GM12875 (cell line): ENCODE data around the gene PGM1.

Experiments
- H3K4me3 ChIP-seq: one replicate; pipeline ENCODE4 v1.5.1; 2011; ENCODE audit warnings: low read depth, low read length, control low read depth
- TF ChIP-seq, protein P1 (sequence below): IDR thresholded peaks from 2 replicates; pipeline ENCODE4 v1.5.1; 2011; ENCODE audit warnings: low read depth, mild to moderate bottlenecking, control low read depth, inconsistent platforms, low read length, moderate library complexity, borderline replicate concordance; ENCODE audit not compliant: insufficient read depth

The PGM1 gene

DNA sequence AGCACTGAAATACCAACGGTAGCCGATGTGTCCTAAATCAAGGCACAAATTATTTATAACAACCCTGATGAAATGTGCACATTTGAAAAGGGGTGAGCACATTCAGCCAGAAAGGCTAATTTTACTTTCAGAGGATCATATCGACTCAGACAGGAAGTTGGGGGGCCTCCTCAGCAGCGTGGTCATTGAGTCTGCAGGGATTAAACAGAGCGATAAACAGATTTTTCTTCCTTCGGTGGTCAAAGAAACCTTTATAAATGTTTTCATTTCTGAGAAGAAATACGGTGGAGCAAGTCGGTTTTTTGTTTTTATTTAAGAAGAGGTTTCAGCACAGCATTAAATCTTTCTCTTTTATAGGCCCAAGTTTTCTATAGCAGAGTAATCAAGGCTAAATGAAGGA is 45.7 kb downstream of the PGM1 start:
- H3K4me3 ChIP-seq, result no peak overlapping the region
- TF ChIP-seq, protein P1, sequence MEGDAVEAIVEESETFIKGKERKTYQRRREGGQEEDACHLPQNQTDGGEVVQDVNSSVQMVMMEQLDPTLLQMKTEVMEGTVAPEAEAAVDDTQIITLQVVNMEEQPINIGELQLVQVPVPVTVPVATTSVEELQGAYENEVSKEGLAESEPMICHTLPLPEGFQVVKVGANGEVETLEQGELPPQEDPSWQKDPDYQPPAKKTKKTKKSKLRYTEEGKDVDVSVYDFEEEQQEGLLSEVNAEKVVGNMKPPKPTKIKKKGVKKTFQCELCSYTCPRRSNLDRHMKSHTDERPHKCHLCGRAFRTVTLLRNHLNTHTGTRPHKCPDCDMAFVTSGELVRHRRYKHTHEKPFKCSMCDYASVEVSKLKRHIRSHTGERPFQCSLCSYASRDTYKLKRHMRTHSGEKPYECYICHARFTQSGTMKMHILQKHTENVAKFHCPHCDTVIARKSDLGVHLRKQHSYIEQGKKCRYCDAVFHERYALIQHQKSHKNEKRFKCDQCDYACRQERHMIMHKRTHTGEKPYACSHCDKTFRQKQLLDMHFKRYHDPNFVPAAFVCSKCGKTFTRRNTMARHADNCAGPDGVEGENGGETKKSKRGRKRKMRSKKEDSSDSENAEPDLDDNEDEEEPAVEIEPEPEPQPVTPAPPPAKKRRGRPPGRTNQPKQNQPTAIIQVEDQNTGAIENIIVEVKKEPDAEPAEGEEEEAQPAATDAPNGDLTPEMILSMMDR, result no peak

DNA sequence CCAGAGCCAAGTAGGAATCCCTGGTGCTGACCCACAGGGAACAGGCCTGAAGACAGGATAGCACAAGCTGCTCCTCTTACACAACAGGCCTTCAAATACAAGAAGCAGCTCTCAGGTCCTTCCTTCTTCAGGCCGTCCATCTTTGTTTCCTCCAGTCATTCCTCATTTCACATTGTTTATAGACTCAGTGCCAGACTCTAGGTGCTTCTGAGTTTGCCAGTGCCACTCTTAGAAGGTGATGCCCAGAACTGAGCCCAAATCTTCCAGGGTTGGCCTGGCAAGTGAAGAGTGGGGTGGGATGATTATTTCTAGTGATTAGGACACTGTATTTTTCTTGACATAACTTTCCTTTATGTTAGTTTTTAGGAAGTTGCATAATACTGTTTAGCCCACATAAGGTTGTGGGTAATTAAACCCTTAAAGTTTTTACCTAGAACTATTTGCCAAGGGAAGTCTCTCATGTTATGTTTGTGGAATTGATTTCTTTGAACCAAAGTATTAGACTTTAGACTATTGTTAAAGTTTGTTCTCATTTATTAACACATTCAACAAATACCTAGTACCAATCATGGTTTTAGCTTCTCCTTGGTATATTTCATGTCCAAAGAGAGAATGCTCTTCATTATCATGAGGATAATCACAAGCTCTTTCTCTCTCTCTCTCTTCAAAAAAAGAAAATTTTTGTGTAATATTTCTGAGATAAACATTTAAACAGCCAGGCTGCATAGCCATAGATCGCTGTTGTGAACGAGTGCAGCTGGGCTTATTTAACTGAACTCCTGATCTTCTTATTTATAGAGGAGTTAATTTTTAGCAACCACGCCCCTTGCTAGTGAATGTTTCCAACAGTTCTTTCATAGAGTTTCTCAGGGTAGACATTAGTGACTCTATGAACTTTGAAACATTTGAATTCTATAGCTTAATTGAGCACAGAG is 47.7 kb downstream of the PGM1 start:
- TF ChIP-seq, protein P1, result no peak

DNA sequence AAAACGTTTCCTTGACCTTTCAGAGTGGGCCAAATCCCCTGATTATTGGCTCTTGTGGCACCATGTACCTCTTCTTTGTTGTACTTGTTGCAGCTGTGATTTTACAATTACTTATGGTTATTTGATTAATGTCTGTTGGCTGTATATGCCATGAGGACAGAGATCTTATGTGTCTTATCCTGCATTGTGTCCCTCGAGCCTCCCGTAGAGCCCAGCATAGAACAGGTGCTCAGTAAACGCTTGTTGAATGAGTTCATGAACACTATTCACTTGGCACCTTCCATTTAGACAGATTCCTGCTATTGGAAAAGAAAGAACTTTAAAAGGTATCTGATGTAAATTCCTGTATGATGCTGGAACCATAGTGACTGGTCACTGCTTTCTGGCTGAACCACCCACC is 48.4 kb downstream of the PGM1 start:
- TF ChIP-seq, protein P1, result no peak

More for the DNA sequence above, 47.7 kb downstream of the PGM1 start:
- H3K4me3 ChIP-seq, result no peak overlapping the region

DNA sequence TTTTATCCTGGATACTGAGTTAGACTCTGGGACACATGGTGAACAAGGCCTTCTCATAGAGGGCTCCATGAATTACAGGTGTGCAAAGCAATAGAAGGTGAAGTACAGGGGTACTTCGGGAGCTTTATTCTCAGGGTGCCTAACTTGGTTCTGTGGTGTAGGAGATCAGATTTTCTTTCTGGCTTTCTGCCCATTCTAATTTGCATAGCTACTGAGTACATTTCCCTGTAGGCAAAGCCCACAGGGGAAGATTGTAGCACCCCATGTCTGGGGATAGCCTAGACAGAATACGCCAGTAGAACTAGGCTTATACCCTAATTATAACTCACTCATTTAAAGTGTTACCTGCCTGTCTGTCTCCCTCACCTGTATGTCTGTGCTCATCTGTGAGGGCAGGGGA is 49.7 kb downstream of the PGM1 start:
- H3K4me3 ChIP-seq, result no peak overlapping the region
- TF ChIP-seq, protein P1, result no peak

More for the DNA sequence above, 48.4 kb downstream of the PGM1 start:
- no peak overlapping the region for H3K4me3 ChIP-seq

DNA sequence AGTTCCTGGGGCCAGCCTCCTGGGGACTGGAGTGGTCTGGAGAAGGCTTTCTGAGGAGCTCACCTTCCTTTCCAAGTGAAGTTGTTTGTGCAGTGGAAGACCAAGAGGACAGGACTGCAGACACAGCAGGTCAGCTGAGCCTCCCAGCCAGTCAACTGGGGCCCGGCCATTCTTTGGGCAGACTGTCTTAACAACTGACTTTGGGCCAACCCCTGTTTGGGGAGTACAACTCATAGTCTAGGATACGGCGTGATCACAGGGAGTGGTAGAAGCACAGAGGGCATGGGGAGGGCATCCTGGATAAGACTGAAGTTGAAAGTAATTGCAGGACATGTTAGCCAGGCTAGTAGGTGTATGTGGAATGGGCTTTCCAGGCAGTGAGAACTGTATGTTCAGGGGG is 50.3 kb downstream of the PGM1 start:
- TF ChIP-seq, protein P1, result no peak
- H3K4me3 ChIP-seq, result no peak overlapping the region

DNA sequence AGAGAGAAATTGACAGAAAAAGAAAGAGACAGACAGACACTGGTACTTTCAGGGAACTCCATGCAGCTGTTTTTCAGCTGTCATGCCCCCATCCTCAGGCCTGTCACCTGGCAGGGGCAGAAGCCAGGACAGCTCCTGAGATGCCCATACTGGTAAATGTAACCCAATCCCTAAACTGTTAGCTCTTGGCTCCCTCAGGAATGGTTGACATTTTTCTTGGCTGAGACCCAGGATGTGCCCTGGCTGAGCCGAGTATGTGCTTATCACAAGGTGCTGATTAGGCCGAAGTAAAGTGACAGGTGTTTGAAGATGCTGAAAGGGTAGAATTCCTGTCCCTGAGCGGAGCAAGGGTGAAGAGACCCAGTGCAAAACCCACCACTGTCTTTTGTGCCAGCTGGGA is 50.7 kb downstream of the PGM1 start:
- no peak overlapping the region for H3K4me3 ChIP-seq
- TF ChIP-seq, protein P1, result no peak

DNA sequence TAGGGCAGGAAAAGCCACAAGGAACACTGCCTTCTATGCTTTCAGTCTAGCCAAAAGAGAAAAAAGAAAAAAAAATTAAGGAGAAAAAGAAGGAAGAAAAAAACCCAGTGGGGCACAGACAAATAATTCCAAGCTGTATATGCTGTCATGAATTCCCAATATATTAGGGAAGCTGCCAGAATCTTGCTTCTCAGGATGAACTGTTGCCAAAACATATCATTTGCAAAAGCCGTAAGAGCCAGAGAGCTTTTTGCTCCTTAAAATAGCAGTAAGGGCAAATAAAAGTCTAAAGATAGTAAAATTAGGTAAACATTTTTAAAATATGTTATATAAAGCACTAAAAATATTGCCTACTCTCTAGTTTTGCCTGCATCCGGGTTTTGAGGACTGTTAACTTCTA is 52.1 kb downstream of the PGM1 start:
- no peak overlapping the region for H3K4me3 ChIP-seq
- TF ChIP-seq, protein P1, result no peak
